SK-N-SH treated with all-trans-retinoic acid at 6 μM for 48 hours (cell line): ENCODE measurements around the gene KCNA3.

Source experiments
- CSDC2 ChIP-seq: fragments of 250-450 bp; sonication (Bioruptor Pico); IDR thresholded peaks from 2 replicates; pipeline ENCODE4 v1.5.0; 2020; ENCODE audit warnings: mild to moderate bottlenecking, moderate library complexity
- CSRNP3 ChIP-seq: fragments of 250-450 bp; sonication (Bioruptor Pico); IDR thresholded peaks from 2 replicates; pipeline ENCODE4 v1.5.1; 2021; ENCODE audit warnings: mild to moderate bottlenecking, moderate library complexity
- ESRRG ChIP-seq: fragments of 250-450 bp; sonication (Bioruptor Pico); IDR thresholded peaks from 2 replicates; pipeline ENCODE4 v1.6.1; 2021; ENCODE audit warnings: mild to moderate bottlenecking
- ISL1 ChIP-seq: fragments of 250-450 bp; sonication (Bioruptor Pico); IDR thresholded peaks from 2 replicates; pipeline ENCODE4 v2.1.2; 2022; ENCODE audit warnings: mild to moderate bottlenecking, moderate library complexity
- OSR1 ChIP-seq: fragments of 250-450 bp; sonication (Bioruptor Pico); IDR thresholded peaks from 2 replicates; pipeline ENCODE4 v1.8.0; 2022; ENCODE audit warnings: moderate library complexity, mild to moderate bottlenecking, inconsistent platforms
- RARB ChIP-seq: fragments of 250-450 bp; sonication (Bioruptor Pico); IDR thresholded peaks from 2 replicates; pipeline ENCODE4 v1.8.0; 2021; ENCODE audit warnings: mild to moderate bottlenecking, moderate library complexity
- SNAI2 ChIP-seq: fragments of 250-450 bp; sonication (Bioruptor Pico); IDR thresholded peaks from 2 replicates; pipeline ENCODE4 v1.5.0; 2020; ENCODE audit warnings: mild to moderate bottlenecking, moderate library complexity
- TCF4 ChIP-seq: fragments of 250-450 bp; sonication (Bioruptor Pico); IDR thresholded peaks from 2 replicates; pipeline ENCODE4 v1.8.0; 2021; ENCODE audit warnings: mild to moderate bottlenecking, moderate library complexity, borderline replicate concordance
- ZFP3 ChIP-seq: fragments of 250-450 bp; sonication (Bioruptor Pico); IDR thresholded peaks from 2 replicates; pipeline ENCODE4 v1.5.0; 2020; ENCODE audit warnings: mild to moderate bottlenecking, moderate library complexity
- ZFP30 ChIP-seq: fragments of 450-650 bp; formaldehyde crosslinking; IDR thresholded peaks from 2 replicates; pipeline ENCODE4 v1.5.0; 2022; ENCODE audit warnings: mild to moderate bottlenecking, moderate library complexity
- ZNF70 ChIP-seq: fragments of 450-650 bp; formaldehyde crosslinking; IDR thresholded peaks from 2 replicates; pipeline ENCODE4 v1.5.0; 2020; ENCODE audit warnings: mild to moderate bottlenecking, moderate library complexity
- TF ChIP-seq, protein P1 (sequence below): fragments of 250-450 bp; sonication (Bioruptor Pico); IDR thresholded peaks from 2 replicates; pipeline ENCODE4 v1.5.0; 2020; ENCODE audit warnings: mild to moderate bottlenecking, moderate library complexity
- TF ChIP-seq, protein P2 (sequence below): fragments of 250-450 bp; sonication (Bioruptor Pico); IDR thresholded peaks from 2 replicates; pipeline ENCODE4 v1.8.0; 2020; ENCODE audit warnings: mild to moderate bottlenecking, moderate library complexity, borderline replicate concordance
- TF ChIP-seq, protein P3 (sequence below): fragments of 250-450 bp; sonication (Bioruptor Pico); IDR thresholded peaks from 2 replicates; pipeline ENCODE4 v1.5.1; 2020; ENCODE audit warnings: low read depth, mild to moderate bottlenecking, moderate library complexity

DNA sequence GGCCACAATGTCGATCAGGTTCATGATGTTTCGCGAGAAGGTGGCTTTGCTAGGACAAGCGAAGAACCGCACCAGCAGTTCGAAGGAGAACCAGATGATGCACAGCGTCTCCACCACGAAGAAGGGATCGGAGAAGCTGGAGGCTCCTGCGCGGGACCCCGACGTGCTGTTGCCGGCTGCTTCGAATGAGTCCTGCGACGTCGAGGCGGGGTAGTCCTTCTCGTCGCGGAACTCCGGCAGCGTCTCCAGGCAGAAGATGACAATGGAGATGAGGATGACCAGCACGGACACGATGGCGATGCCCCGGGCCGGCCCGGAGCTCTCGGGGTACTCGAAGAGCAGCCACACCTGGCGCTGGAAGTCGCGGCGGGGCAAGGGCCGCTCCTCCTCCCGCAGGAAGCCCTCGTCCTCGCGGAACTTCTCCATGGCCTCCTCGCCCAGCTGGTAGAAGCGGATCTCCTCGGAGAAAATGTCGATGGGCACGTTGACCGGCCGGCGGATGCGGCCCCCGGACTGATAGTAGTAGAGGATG lies 869 bp downstream of the KCNA3 start:
- TF ChIP-seq RARB (CRISPR knock-in tag) (no peak), TCF4 (CRISPR knock-in tag) (no peak), OSR1 (CRISPR knock-in tag) (no peak), ESRRG (no peak), CSRNP3 (CRISPR knock-in tag) (no peak), ZFP3 (CRISPR knock-in tag) (no peak), ZFP30 (no peak), ISL1 (CRISPR knock-in tag) (no peak), CSDC2 (no peak), SNAI2 (CRISPR knock-in tag) (no peak), ZNF70 (CRISPR knock-in tag) (no peak)
- TF ChIP-seq, protein P1, sequence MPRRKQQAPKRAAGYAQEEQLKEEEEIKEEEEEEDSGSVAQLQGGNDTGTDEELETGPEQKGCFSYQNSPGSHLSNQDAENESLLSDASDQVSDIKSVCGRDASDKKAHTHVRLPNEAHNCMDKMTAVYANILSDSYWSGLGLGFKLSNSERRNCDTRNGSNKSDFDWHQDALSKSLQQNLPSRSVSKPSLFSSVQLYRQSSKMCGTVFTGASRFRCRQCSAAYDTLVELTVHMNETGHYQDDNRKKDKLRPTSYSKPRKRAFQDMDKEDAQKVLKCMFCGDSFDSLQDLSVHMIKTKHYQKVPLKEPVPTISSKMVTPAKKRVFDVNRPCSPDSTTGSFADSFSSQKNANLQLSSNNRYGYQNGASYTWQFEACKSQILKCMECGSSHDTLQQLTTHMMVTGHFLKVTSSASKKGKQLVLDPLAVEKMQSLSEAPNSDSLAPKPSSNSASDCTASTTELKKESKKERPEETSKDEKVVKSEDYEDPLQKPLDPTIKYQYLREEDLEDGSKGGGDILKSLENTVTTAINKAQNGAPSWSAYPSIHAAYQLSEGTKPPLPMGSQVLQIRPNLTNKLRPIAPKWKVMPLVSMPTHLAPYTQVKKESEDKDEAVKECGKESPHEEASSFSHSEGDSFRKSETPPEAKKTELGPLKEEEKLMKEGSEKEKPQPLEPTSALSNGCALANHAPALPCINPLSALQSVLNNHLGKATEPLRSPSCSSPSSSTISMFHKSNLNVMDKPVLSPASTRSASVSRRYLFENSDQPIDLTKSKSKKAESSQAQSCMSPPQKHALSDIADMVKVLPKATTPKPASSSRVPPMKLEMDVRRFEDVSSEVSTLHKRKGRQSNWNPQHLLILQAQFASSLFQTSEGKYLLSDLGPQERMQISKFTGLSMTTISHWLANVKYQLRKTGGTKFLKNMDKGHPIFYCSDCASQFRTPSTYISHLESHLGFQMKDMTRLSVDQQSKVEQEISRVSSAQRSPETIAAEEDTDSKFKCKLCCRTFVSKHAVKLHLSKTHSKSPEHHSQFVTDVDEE (CRISPR knock-in tag): no peak
- TF ChIP-seq, protein P2, sequence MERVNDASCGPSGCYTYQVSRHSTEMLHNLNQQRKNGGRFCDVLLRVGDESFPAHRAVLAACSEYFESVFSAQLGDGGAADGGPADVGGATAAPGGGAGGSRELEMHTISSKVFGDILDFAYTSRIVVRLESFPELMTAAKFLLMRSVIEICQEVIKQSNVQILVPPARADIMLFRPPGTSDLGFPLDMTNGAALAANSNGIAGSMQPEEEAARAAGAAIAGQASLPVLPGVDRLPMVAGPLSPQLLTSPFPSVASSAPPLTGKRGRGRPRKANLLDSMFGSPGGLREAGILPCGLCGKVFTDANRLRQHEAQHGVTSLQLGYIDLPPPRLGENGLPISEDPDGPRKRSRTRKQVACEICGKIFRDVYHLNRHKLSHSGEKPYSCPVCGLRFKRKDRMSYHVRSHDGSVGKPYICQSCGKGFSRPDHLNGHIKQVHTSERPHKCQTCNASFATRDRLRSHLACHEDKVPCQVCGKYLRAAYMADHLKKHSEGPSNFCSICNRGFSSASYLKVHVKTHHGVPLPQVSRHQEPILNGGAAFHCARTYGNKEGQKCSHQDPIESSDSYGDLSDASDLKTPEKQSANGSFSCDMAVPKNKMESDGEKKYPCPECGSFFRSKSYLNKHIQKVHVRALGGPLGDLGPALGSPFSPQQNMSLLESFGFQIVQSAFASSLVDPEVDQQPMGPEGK (CRISPR knock-in tag): no peak
- TF ChIP-seq, protein P3, sequence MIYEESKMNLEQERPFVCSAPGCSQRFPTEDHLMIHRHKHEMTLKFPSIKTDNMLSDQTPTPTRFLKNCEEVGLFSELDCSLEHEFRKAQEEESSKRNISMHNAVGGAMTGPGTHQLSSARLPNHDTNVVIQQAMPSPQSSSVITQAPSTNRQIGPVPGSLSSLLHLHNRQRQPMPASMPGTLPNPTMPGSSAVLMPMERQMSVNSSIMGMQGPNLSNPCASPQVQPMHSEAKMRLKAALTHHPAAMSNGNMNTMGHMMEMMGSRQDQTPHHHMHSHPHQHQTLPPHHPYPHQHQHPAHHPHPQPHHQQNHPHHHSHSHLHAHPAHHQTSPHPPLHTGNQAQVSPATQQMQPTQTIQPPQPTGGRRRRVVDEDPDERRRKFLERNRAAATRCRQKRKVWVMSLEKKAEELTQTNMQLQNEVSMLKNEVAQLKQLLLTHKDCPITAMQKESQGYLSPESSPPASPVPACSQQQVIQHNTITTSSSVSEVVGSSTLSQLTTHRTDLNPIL (CRISPR knock-in tag): no peak
